ENCODE measurements around the gene ANKFY1. TPM values are rescaled to one million over a fixed set of nuclear protein-coding genes. Genes with fewer than 3 reads are reported as not detected.

Gene ANKFY1
- total RNA-seq, 1 donor = 19.6 TPM

DNA sequence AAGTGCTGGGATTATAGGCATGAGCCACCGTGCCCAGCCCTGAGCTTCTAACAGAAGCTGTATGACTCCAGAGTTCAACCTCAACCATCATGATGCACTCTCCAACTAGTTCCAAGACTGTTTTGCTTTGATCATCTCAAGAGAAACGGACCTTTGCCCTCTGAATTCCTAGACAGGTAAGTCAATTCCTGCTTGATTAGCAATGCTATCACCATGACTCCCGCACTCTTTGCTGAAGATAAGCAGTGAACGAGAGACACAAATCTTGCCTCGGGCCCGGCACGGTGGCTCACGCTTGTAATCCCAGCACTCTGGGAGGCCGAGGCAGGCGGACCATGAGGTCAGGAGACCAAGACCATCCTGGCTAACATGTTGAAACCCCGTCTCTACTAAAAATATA, 22.2 kb downstream of the ANKFY1 start:
- Histone ChIP-seq H3K27me3 (ENCODE audit: insufficient read depth, low read length) (no peaks in the 10 kb centered on the region), H3K9me3 (ENCODE audit: low read depth, low read length) (no peaks in the 10 kb centered on the region), H3K4me1 (ENCODE audit: insufficient read depth, low read length) (no peaks in the 10 kb centered on the region), H3K4me3 (ENCODE audit: low read length) (no peak overlapping the region)

DNA sequence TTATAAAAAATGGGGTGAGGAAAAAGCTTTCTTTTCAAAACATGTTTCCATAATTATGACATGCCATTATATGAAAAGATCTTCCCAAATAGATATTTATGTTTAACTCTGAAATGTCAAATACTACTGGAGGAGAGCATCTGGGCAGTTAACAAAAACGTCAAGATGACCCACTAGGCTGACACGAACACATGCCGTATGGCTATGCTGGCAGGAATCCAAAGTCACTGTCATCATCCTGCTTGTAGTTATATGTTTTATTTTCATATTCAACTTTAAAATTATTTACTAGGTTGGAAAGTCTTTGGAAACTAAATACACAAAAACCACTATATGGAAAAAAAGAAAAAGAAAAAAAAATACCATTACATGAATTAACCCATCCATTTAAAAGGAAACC, 27.3 kb downstream of the ANKFY1 start:
- Histone ChIP-seq H3K4me1 (ENCODE audit: insufficient read depth, low read length) (no peaks in the 10 kb centered on the region), H3K9me3 (ENCODE audit: low read depth, low read length) (no peaks in the 10 kb centered on the region), H3K4me3 (ENCODE audit: low read length) (no peak overlapping the region), H3K27me3 (ENCODE audit: insufficient read depth, low read length) (no peaks in the 10 kb centered on the region)

GRCh38 chr17:4235372-4236279, 28.2 kb downstream of the ANKFY1 start:
- Histone ChIP-seq H3K4me1 (ENCODE audit: insufficient read depth, low read length) (no peaks in the 10 kb centered on the region), H3K27me3 (ENCODE audit: insufficient read depth, low read length) (no peaks in the 10 kb centered on the region), H3K4me3 (ENCODE audit: low read length) (no peak overlapping the region), H3K9me3 (ENCODE audit: low read depth, low read length) (no peaks in the 10 kb centered on the region)

- no peaks in the 10 kb centered on the region for H3K9me3 ChIP-seq (ENCODE audit: low read depth, low read length)
- no peaks in the 10 kb centered on the region for H3K4me1 ChIP-seq (ENCODE audit: insufficient read depth, low read length)
- H3K4me3 ChIP-seq (ENCODE audit: low read length) = no peak overlapping the region
- no peaks in the 10 kb centered on the region for H3K27me3 ChIP-seq (ENCODE audit: insufficient read depth, low read length)
Measured at GRCh38 chr17:4234401-4234800, 29.4 kb downstream of the ANKFY1 start.

DNA sequence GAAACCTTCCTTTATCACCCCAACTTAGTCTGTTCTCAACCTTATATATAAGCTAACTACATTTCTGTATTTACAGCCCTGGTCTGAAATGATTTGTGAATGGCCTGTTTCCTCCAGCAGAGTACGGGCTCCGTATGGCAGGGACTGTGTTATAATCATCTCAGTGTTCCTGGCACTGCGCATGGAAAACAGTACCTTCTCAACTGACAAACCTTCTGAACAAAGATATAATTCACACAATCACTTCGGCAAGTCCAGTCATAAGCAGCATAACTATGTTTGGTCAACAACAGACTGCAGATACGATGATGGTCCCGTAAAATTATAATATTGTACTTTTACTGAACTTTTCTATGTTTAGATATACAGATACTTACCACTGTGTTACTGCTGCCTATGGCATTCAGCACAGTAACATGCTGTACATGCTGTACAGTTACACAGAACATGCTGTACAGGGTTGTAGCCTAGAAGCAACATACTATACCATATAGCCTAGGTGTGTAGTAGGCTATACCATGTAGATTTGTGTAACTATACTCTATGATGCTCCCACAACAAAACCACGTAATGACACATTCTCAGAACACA, 30.0 kb downstream of the ANKFY1 start:
- no peak overlapping the region for H3K4me3 ChIP-seq (ENCODE audit: low read length)
- no peaks in the 10 kb centered on the region for H3K9me3 ChIP-seq (ENCODE audit: low read depth, low read length)
- H3K4me1 ChIP-seq (ENCODE audit: insufficient read depth, low read length) = no peaks in the 10 kb centered on the region
- no peaks in the 10 kb centered on the region for H3K27me3 ChIP-seq (ENCODE audit: insufficient read depth, low read length)

DNA sequence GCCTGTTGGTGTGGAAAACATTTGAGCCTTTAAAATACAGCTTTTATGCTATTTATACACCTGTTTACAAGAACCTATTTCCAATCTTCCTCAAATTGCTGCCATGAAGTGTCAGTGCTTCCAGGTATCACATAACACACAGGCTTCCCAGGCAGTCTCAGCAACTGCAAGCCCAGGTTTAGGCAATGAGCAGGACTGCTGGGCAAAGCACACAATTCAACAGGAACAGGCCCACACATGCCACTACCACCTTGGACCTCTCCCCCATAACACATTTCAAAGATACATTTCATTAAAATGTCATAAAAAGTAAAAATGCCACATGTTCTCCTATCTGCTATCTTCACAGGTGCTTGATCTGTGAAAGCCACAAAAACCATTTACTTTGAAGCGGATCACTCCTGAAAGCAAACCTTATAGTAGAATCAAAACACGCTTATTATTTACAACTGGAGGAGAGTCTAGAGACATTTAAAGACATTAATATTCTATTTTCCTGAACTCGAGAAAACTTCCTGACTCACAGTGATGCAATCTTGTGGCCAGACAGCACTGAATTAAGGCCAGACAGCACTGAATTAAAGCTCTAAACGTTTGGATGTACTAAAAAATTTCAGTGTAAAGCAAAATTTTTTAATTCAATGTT, 31.5 kb downstream of the ANKFY1 start:
- Histone ChIP-seq H3K4me1 (ENCODE audit: insufficient read depth, low read length) (no peaks in the 10 kb centered on the region), H3K9me3 (ENCODE audit: low read depth, low read length) (no peaks in the 10 kb centered on the region), H3K4me3 (ENCODE audit: low read length) (no peak overlapping the region), H3K27me3 (ENCODE audit: insufficient read depth, low read length) (no peaks in the 10 kb centered on the region)

- Histone ChIP-seq H3K27me3 (ENCODE audit: insufficient read depth, low read length) (no peaks in the 10 kb centered on the region), H3K4me1 (ENCODE audit: insufficient read depth, low read length) (no peaks in the 10 kb centered on the region), H3K4me3 (ENCODE audit: low read length) (no peak overlapping the region), H3K9me3 (ENCODE audit: low read depth, low read length) (no peaks in the 10 kb centered on the region)
Measured at GRCh38 chr17:4229627-4230541, 33.9 kb downstream of the ANKFY1 start.

DNA sequence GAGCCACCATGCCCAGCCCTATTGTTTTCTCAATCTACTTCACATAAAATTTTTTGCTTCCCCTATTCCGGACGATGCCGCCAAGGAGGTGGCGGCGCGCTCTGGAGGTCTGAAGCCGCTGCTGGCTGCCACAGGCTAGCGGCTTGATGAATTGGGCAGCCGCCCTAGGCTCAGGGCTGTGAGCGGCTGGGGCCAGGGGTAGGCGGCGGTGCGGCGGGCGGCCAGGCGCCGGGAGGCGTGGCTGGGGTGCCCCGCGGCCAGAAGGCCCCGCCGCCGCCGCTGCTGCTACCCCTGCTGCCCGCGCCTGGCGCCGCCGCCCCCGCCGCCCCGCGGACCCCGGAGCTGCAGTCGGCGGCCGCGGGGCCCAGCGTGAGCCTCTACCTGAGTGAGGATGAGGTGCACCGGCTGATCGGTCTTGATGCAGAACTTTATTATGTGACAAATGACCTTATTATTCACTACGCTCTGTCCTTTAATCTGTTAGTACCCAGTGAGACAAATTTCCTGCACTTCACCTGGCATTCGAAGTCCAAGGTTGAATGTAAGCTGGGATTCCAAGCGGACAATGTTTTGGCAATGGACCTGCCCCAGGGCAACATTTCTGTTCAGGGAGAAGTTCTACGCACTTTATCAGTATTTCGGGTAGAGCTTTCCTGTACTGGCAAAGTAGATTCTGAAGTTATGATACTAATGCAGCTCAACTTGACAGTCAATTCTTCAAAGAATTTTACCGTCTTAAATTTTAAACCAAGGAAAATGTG, 41.7 kb downstream of the ANKFY1 start:
- H3K27me3 ChIP-seq (ENCODE audit: insufficient read depth, low read length) = no peaks in the 10 kb centered on the region
- H3K4me3 ChIP-seq (ENCODE audit: low read length) = no peak overlapping the region
- no peaks in the 10 kb centered on the region for H3K9me3 ChIP-seq (ENCODE audit: low read depth, low read length)
- no peaks in the 10 kb centered on the region for H3K4me1 ChIP-seq (ENCODE audit: insufficient read depth, low read length)

GRCh38 chr17:4221163-4221562, 42.6 kb downstream of the ANKFY1 start:
- Histone ChIP-seq H3K27me3 (ENCODE audit: insufficient read depth, low read length) (no peaks in the 10 kb centered on the region), H3K4me1 (ENCODE audit: insufficient read depth, low read length) (no peaks in the 10 kb centered on the region), H3K9me3 (ENCODE audit: low read depth, low read length) (no peaks in the 10 kb centered on the region), H3K4me3 (ENCODE audit: low read length) (no peak overlapping the region)

- H3K27me3 ChIP-seq (ENCODE audit: insufficient read depth, low read length) = no peaks in the 10 kb centered on the region
- H3K9me3 ChIP-seq (ENCODE audit: low read depth, low read length) = no peaks in the 10 kb centered on the region
Measured at GRCh38 chr17:4220655-4221054, 43.1 kb downstream of the ANKFY1 start.

DNA sequence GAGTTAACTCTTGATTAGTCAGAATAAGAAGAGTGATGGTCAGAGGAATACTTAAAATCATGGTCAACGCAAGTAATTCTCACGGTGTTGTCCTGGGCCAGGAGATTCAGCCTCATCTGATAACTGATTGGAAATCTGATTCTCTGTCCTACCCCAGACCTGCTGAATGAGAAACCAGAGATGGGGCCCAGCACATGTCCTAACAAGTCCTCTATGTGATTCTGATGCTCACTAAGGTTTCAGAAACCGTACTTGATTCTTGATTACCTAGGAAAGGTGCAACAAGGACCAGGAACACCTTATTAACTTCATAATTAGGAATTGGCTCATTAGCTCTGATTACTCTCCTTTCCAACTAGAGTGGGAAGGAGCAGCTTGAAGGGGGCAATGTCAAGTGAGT, 44.5 kb downstream of the ANKFY1 start:
- no peak overlapping the region for H3K4me3 ChIP-seq (ENCODE audit: low read length)
- H3K27me3 ChIP-seq (ENCODE audit: insufficient read depth, low read length) = no peaks in the 10 kb centered on the region
- H3K9me3 ChIP-seq (ENCODE audit: low read depth, low read length) = no peaks in the 10 kb centered on the region
- peaks cover 10% of the 10 kb centered on the region for H3K4me1 ChIP-seq (ENCODE audit: insufficient read depth, low read length)

More at GRCh38 chr17:4220655-4221054, 43.1 kb downstream of the ANKFY1 start:
- H3K4me3 ChIP-seq (ENCODE audit: low read length) = no peak overlapping the region
- no peaks in the 10 kb centered on the region for H3K4me1 ChIP-seq (ENCODE audit: insufficient read depth, low read length)

- Histone ChIP-seq H3K4me1 (ENCODE audit: insufficient read depth, low read length) (peaks cover 16% of the 10 kb centered on the region), H3K27me3 (ENCODE audit: insufficient read depth, low read length) (no peaks in the 10 kb centered on the region), H3K9me3 (ENCODE audit: low read depth, low read length) (no peaks in the 10 kb centered on the region), H3K4me3 (ENCODE audit: low read length) (no peak overlapping the region)
Measured at GRCh38 chr17:4215882-4216570, 47.8 kb downstream of the ANKFY1 start.

- no peak overlapping the region for H3K4me3 ChIP-seq (ENCODE audit: low read length)
- peaks cover 16% of the 10 kb centered on the region for H3K4me1 ChIP-seq (ENCODE audit: insufficient read depth, low read length)
- no peaks in the 10 kb centered on the region for H3K9me3 ChIP-seq (ENCODE audit: low read depth, low read length)
- H3K27me3 ChIP-seq (ENCODE audit: insufficient read depth, low read length) = no peaks in the 10 kb centered on the region
Measured at GRCh38 chr17:4214157-4214556, 49.6 kb downstream of the ANKFY1 start.

DNA sequence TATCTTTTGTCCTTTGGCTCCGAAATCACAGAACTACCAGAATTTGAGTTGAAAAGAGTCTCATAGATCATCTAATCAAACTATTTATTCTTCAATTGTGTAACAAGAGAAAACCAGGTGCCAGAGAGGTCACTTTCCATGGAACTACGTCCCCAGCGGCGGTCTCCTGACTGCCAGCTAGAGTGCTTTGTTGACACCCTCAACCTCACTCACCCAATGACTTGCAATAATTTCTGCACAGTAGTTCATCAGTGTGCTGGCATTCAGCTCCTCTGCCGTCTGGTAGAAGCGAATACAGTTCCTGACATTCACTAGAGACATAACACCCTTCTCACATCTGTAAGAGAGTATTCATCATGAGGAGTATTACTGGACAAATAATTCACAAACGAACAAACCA, 54.2 kb downstream of the ANKFY1 start:
- no peaks in the 10 kb centered on the region for H3K9me3 ChIP-seq (ENCODE audit: low read depth, low read length)
- H3K4me1 ChIP-seq (ENCODE audit: insufficient read depth, low read length) = peaks cover 28% of the 10 kb centered on the region
- H3K27me3 ChIP-seq (ENCODE audit: insufficient read depth, low read length) = no peaks in the 10 kb centered on the region
- no peak overlapping the region for H3K4me3 ChIP-seq (ENCODE audit: low read length)

All from mononuclear cell (primary cell).